Mesendoderm (in vitro differentiated cells): Measurements from ENCODE around the gene CNTNAP1.

Experiments
- DNase-seq: peaks from one replicate; pipeline ENCODE4 v3.0.0; 2013
- H2AK5ac ChIP-seq: 2 replicates; pipeline ENCODE4 v1.6.1; 2013; ENCODE audit warnings: low read length, inconsistent platforms
- H2BK120ac ChIP-seq: 2 replicates; pipeline ENCODE4 v1.6.1; 2013; ENCODE audit warnings: low read depth, mild to moderate bottlenecking, low read length, moderate library complexity, mixed read lengths
- H2BK15ac ChIP-seq: replicated peaks from 2 replicates; pipeline ENCODE4 v1.6.1; 2013; ENCODE audit warnings: low read depth, mild to moderate bottlenecking, moderate library complexity
- H2BK5ac ChIP-seq: 2 replicates; pipeline ENCODE4 v1.6.1; 2013; ENCODE audit warnings: low read length, inconsistent platforms
- H3K18ac ChIP-seq: 2 replicates; pipeline ENCODE4 v1.6.1; 2013; ENCODE audit warnings: mild to moderate bottlenecking, low read length, mixed read lengths
- H3K23ac ChIP-seq: one replicate; pipeline ENCODE4 v1.6.1; 2013; ENCODE audit warnings: low read length
- H3K27ac ChIP-seq: 2 replicates; pipeline ENCODE4 v1.5.1; 2013; ENCODE audit warnings: low read depth, mild to moderate bottlenecking, inconsistent platforms, low read length, moderate library complexity
- H3K27me3 ChIP-seq: 2 replicates; pipeline ENCODE4 v1.6.1; 2013; ENCODE audit warnings: low read length, control low read depth, mild to moderate bottlenecking, inconsistent platforms; ENCODE audit not compliant: insufficient read depth, poor library complexity
- H3K36me3 ChIP-seq: 2 replicates; pipeline ENCODE4 v1.6.1; 2013; ENCODE audit warnings: low read length, inconsistent platforms; ENCODE audit not compliant: control insufficient read depth, insufficient read depth
- H3K4ac ChIP-seq: one replicate; pipeline ENCODE4 v1.6.1; 2013; ENCODE audit warnings: low read depth, mild to moderate bottlenecking, low read length, moderate library complexity
- H3K4me1 ChIP-seq: 2 replicates; pipeline ENCODE4 v1.6.1; 2013; ENCODE audit warnings: low read depth, low read length, inconsistent platforms; ENCODE audit not compliant: control insufficient read depth
- H3K4me2 ChIP-seq: 2 replicates; pipeline ENCODE4 v1.6.1; 2013; ENCODE audit warnings: low read length
- H3K4me3 ChIP-seq: 2 replicates; pipeline ENCODE4 v1.5.1; 2013; ENCODE audit warnings: mild to moderate bottlenecking, low read length
- H3K56ac ChIP-seq: one replicate; pipeline ENCODE4 v1.6.1; 2013; ENCODE audit warnings: low read length
- H3K79me1 ChIP-seq: 2 replicates; pipeline ENCODE4 v1.6.1; 2013; ENCODE audit warnings: low read length, inconsistent platforms
- H3K79me2 ChIP-seq: 2 replicates; pipeline ENCODE4 v1.6.1; 2013; ENCODE audit warnings: mild to moderate bottlenecking, low read length; ENCODE audit not compliant: control insufficient read depth, insufficient read depth
- H3K9ac ChIP-seq: 2 replicates; pipeline ENCODE4 v1.6.1; 2013; ENCODE audit warnings: low read length, inconsistent platforms
- H4K5ac ChIP-seq: one replicate; pipeline ENCODE4 v1.6.1; 2013; ENCODE audit warnings: low read length
- H4K8ac ChIP-seq: one replicate; pipeline ENCODE4 v1.6.1; 2013; ENCODE audit warnings: low read depth, mild to moderate bottlenecking, control low read depth, low read length, moderate library complexity
- WGBS: extraction: QIAGEN DNeasy Blood & Tissue Kit; methylation state at CpG from one replicate; pipeline ENCODE4 v1.1.7; 2013; ENCODE audit warnings: low lambda C conversion rate, missing lambda C conversion rate; ENCODE audit not compliant: insufficient coverage; ENCODE audit errors: extremely low coverage; 5-methylcytosine and 5-hydroxymethylcytosine counted together

CNTNAP1 gene

GRCh38 chr17:42667088-42667951 is 15.0 kb upstream of the CNTNAP1 start:
- no peak overlapping the region for H3K18ac ChIP-seq
- H3K79me2 ChIP-seq, result no peaks in the 10 kb centered on the region
- DNase-seq, result no peak

GRCh38 chr17:42669705-42669976 is 12.7 kb upstream of the CNTNAP1 start:
- no peaks in the 10 kb centered on the region for H3K27me3 ChIP-seq
- H3K27ac ChIP-seq, result peak overlapping the region; percentile 47
- H3K79me2 ChIP-seq, result no peaks in the 10 kb centered on the region
- no peak overlapping the region for H4K5ac ChIP-seq
- peak overlapping the region; percentile 33 for H3K18ac ChIP-seq
- no peak overlapping the region for H3K4me3 ChIP-seq
- no peaks in the 10 kb centered on the region for H3K79me1 ChIP-seq
- H3K4ac ChIP-seq, result peak overlapping the region; percentile 64
- no peak for DNase-seq
- H2BK5ac ChIP-seq, result no peak overlapping the region
- no peak overlapping the region for H2AK5ac ChIP-seq
- H3K9ac ChIP-seq, result peak overlapping the region; percentile 73
- no peaks in the 10 kb centered on the region for H3K36me3 ChIP-seq
- peak overlapping the region; percentile 21 for H3K4me2 ChIP-seq
- H3K4me1 ChIP-seq, result no peaks in the 10 kb centered on the region
- no peak overlapping the region for H2BK15ac ChIP-seq
- H3K23ac ChIP-seq, result no peak overlapping the region
- H4K8ac ChIP-seq, result no peak overlapping the region
- peak overlapping the region; percentile 86 for H3K56ac ChIP-seq
- WGBS, result no CpG with 5 or more reads among the region's 12 CpGs
- H2BK120ac ChIP-seq, result no peak overlapping the region

More at GRCh38 chr17:42667088-42667951, 15.0 kb upstream of the CNTNAP1 start:
- H2BK5ac ChIP-seq, result no peak overlapping the region
- no peak overlapping the region for H3K4me2 ChIP-seq
- no peak overlapping the region for H3K56ac ChIP-seq
- no peak overlapping the region for H2BK15ac ChIP-seq
- H3K4me1 ChIP-seq, result no peaks in the 10 kb centered on the region
- H4K8ac ChIP-seq, result no peak overlapping the region
- no peak overlapping the region for H4K5ac ChIP-seq
- H3K27me3 ChIP-seq, result no peaks in the 10 kb centered on the region
- WGBS, result no CpG with 5 or more reads among the region's 7 CpGs
- H2AK5ac ChIP-seq, result no peak overlapping the region
- H3K27ac ChIP-seq, result no peak overlapping the region
- H2BK120ac ChIP-seq, result no peak overlapping the region
- no peak overlapping the region for H3K4me3 ChIP-seq
- H3K4ac ChIP-seq, result no peak overlapping the region
- no peaks in the 10 kb centered on the region for H3K36me3 ChIP-seq
- H3K9ac ChIP-seq, result no peak overlapping the region
- no peak overlapping the region for H3K23ac ChIP-seq
- no peaks in the 10 kb centered on the region for H3K79me1 ChIP-seq

- WGBS, result no CpG with 5 or more reads among the region's 87 CpGs
- no peak overlapping the region for H2BK120ac ChIP-seq
- peak overlapping the region; percentile 21 for H3K4me2 ChIP-seq
- peak overlapping the region; percentile 50 for H3K27ac ChIP-seq
- H3K36me3 ChIP-seq, result no peaks in the 10 kb centered on the region
- H4K5ac ChIP-seq, result no peak overlapping the region
- peak overlapping the region; percentile 1 for H3K4me3 ChIP-seq
- no peak overlapping the region for H2AK5ac ChIP-seq
- H4K8ac ChIP-seq, result no peak overlapping the region
- H3K4me1 ChIP-seq, result peaks cover 2% of the 10 kb centered on the region
- H3K4ac ChIP-seq, result peak overlapping the region; percentile 64
- H3K79me1 ChIP-seq, result no peaks in the 10 kb centered on the region
- no peaks in the 10 kb centered on the region for H3K79me2 ChIP-seq
- H2BK5ac ChIP-seq, result no peak overlapping the region
- H2BK15ac ChIP-seq, result no peak overlapping the region
- DNase-seq, result peak; percentile 77
- H3K9ac ChIP-seq, result peak overlapping the region; percentile 73
- H3K27me3 ChIP-seq, result no peaks in the 10 kb centered on the region
- H3K23ac ChIP-seq, result no peak overlapping the region
- peak overlapping the region; percentile 33 for H3K18ac ChIP-seq
- H3K56ac ChIP-seq, result peak overlapping the region; percentile 86
Measured at GRCh38 chr17:42669977-42670788, 12.1 kb upstream of the CNTNAP1 start.

GRCh38 chr17:42670789-42671657 is 11.3 kb upstream of the CNTNAP1 start:
- DNase-seq, result no peak
- no CpG with 5 or more reads among the region's 50 CpGs for WGBS

GRCh38 chr17:42672038-42672437 is 10.3 kb upstream of the CNTNAP1 start:
- Histone ChIP-seq H3K27ac (no peak overlapping the region), H4K8ac (no peak overlapping the region), H3K27me3 (no peaks in the 10 kb centered on the region), H3K9ac (no peak overlapping the region), H3K18ac (no peak overlapping the region), H3K36me3 (no peaks in the 10 kb centered on the region), H2AK5ac (no peak overlapping the region), H4K5ac (no peak overlapping the region), H2BK5ac (no peak overlapping the region), H3K23ac (no peak overlapping the region), H3K79me1 (no peaks in the 10 kb centered on the region), H2BK120ac (no peak overlapping the region), H3K4me3 (no peak overlapping the region), H3K56ac (no peak overlapping the region), H2BK15ac (no peak overlapping the region), H3K4me1 (peaks cover 5% of the 10 kb centered on the region), H3K79me2 (no peaks in the 10 kb centered on the region), H3K4ac (no peak overlapping the region), H3K4me2 (no peak overlapping the region)
- WGBS, result no CpG with 5 or more reads among the region's 28 CpGs
- no peak for DNase-seq

More at GRCh38 chr17:42670789-42671657, 11.3 kb upstream of the CNTNAP1 start:
- Histone ChIP-seq H2BK120ac (no peak overlapping the region), H3K4me1 (peaks cover 5% of the 10 kb centered on the region), H2BK15ac (no peak overlapping the region), H3K9ac (peak overlapping the region; percentile 1), H3K4me3 (no peak overlapping the region), H3K27ac (no peak overlapping the region), H3K79me2 (no peaks in the 10 kb centered on the region), H2AK5ac (no peak overlapping the region), H3K36me3 (no peaks in the 10 kb centered on the region), H3K79me1 (no peaks in the 10 kb centered on the region), H3K23ac (no peak overlapping the region), H3K56ac (peak overlapping the region; percentile 17), H2BK5ac (no peak overlapping the region), H3K4ac (no peak overlapping the region), H4K8ac (no peak overlapping the region), H3K4me2 (no peak overlapping the region), H3K27me3 (no peaks in the 10 kb centered on the region), H3K18ac (no peak overlapping the region), H4K5ac (no peak overlapping the region)
